Measurements from ENCODE around the gene CACNA1C.

CACNA1C gene

DNA sequence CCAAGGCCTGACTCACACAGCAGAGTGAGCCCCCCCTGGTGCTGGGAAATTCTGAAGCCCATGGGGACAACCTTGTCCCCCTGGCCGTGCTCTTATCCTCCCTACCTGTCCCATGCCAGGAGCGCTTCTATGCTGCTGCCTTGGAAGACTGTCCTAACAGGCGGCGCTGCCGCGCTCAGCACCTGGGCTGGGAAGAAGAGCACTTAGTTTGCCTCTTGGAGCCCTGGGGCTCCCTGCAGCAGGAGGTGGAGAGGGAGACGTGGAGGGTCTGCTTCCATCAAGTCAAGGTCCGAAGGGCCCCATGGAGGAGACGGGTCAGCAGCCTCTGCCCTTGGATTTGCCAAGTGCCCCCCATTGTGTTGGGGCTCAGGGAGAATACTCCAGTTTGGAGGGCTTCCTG is 300.5 kb downstream of the CACNA1C start:
- Histone ChIP-seq H3K36me3 (ENCODE audit: insufficient read depth, low read length) (no peaks in the 10 kb centered on the region), H3K79me2 (ENCODE audit: control insufficient read depth, insufficient read depth, low read length, unreplicated experiment) (no peaks in the 10 kb centered on the region), H2AFZ (ENCODE audit: low read length, unreplicated experiment) (no peak overlapping the region), H3K4me1 (ENCODE audit: control insufficient read depth, insufficient read depth, low read length, unreplicated experiment) (peaks cover 6% of the 10 kb centered on the region), H3K27me3 (ENCODE audit: insufficient read depth, low read length) (no peaks in the 10 kb centered on the region), H3K4me3 (ENCODE audit: low read depth, low read length) (no peak overlapping the region), H3K27ac (ENCODE audit: low read depth, low read length) (no peak overlapping the region)

DNA sequence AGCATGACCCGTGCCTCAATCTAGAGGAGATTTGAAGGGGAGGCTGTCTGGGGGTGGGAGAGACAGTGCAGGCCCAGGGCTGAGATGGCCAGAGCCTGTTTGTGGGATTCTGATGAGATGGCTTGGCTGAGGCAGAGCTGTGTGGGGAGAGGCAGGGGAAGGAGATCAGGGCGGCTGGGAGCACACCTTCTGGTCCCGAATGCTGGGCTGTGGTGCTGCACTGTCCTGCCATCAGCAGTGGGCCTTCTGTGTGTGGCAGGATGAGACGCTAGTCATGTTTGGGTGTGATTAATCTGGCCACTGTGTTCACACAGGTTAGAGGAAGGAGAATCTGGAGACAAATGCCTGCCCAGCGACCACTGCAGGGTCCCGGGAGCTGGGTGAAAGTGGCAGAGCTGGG is 300.9 kb downstream of the CACNA1C start:
- Histone ChIP-seq H3K36me3 (ENCODE audit: insufficient read depth, low read length) (no peaks in the 10 kb centered on the region), H3K27me3 (ENCODE audit: insufficient read depth, low read length) (no peaks in the 10 kb centered on the region), H3K4me3 (ENCODE audit: low read depth, low read length) (no peak overlapping the region), H3K79me2 (ENCODE audit: control insufficient read depth, insufficient read depth, low read length, unreplicated experiment) (no peaks in the 10 kb centered on the region), H3K4me1 (ENCODE audit: control insufficient read depth, insufficient read depth, low read length, unreplicated experiment) (peaks cover 10% of the 10 kb centered on the region), H2AFZ (ENCODE audit: low read length, unreplicated experiment) (no peak overlapping the region), H3K27ac (ENCODE audit: low read depth, low read length) (no peak overlapping the region)

DNA sequence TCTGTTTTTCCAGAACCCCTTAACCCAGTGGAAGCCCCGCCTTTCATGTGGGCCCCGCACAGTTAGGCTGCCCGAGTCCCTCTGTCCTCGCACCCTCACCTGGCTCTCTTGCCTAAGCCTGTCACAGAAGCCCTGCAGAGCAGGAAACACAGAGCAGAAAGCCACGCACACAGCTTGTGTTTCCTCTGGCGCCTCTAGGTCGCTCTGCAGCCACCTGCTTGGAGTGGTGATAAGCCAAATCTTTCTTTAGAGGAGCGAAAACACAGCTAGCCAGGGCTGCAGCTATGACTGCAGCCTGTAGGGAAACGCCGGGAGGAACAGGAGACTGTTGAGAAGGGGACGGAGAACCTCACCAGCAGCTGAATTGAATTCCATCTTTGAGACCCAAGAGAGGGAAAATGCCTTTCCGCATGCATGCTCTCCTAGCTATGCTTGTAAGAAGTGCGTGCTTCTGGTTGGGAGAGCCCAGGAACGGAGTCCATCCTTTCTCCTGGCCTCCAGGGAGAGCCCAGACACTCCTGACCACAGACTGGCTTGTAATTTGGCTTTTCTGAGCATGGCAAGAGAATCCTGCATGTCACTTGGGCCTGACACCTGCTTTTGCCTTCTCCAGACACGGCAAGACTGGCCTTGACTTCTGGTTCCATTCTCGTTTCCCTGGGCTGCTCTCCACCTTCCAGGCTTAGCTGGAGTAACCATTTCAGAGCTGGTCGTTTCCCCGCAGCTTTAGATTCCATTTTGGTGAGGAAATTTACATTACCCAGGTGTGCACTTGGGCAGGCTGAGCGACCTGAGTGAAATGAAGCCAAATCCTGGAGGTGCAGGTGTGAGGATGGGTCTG is 301.6 kb downstream of the CACNA1C start:
- no peak overlapping the region for H2AFZ ChIP-seq (ENCODE audit: low read length, unreplicated experiment)
- H3K27me3 ChIP-seq (ENCODE audit: insufficient read depth, low read length) = no peaks in the 10 kb centered on the region
- H3K4me3 ChIP-seq (ENCODE audit: low read depth, low read length) = no peak overlapping the region
- peaks cover 17% of the 10 kb centered on the region for H3K4me1 ChIP-seq (ENCODE audit: control insufficient read depth, insufficient read depth, low read length, unreplicated experiment)
- no peaks in the 10 kb centered on the region for H3K36me3 ChIP-seq (ENCODE audit: insufficient read depth, low read length)
- H3K79me2 ChIP-seq (ENCODE audit: control insufficient read depth, insufficient read depth, low read length, unreplicated experiment) = no peaks in the 10 kb centered on the region
- H3K27ac ChIP-seq (ENCODE audit: low read depth, low read length) = no peak overlapping the region

DNA sequence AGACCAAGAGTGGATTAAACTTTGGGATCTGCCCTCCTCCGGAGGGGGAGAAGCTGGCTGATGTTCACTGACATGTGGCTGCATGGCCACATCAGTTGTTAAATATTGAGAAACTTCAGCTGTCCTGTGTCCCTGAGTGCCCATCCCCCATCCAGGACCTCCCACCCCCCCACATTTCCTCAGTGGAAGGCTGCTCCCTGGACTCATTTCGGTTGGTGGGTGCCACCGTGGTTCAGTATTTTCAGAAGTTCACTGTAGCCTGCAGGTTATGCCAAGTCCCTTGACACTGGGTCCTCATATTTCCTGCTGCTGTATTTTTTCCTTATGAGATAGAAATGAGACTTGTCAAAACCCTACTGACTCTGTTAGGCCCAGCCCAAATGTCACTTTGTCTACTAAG is 302.4 kb downstream of the CACNA1C start:
- peaks cover 17% of the 10 kb centered on the region for H3K4me1 ChIP-seq (ENCODE audit: control insufficient read depth, insufficient read depth, low read length, unreplicated experiment)
- no peaks in the 10 kb centered on the region for H3K27me3 ChIP-seq (ENCODE audit: insufficient read depth, low read length)
- H3K36me3 ChIP-seq (ENCODE audit: insufficient read depth, low read length) = no peaks in the 10 kb centered on the region
- no peak overlapping the region for H2AFZ ChIP-seq (ENCODE audit: low read length, unreplicated experiment)
- H3K79me2 ChIP-seq (ENCODE audit: control insufficient read depth, insufficient read depth, low read length, unreplicated experiment) = no peaks in the 10 kb centered on the region
- no peak overlapping the region for H3K4me3 ChIP-seq (ENCODE audit: low read depth, low read length)
- H3K27ac ChIP-seq (ENCODE audit: low read depth, low read length) = no peak overlapping the region

- Histone ChIP-seq H3K79me2 (ENCODE audit: control insufficient read depth, insufficient read depth, low read length, unreplicated experiment) (no peaks in the 10 kb centered on the region), H3K36me3 (ENCODE audit: insufficient read depth, low read length) (no peaks in the 10 kb centered on the region), H3K27me3 (ENCODE audit: insufficient read depth, low read length) (no peaks in the 10 kb centered on the region), H3K4me1 (ENCODE audit: control insufficient read depth, insufficient read depth, low read length, unreplicated experiment) (peaks cover 17% of the 10 kb centered on the region), H3K4me3 (ENCODE audit: low read depth, low read length) (no peak overlapping the region), H3K27ac (ENCODE audit: low read depth, low read length) (no peak overlapping the region), H2AFZ (ENCODE audit: low read length, unreplicated experiment) (no peak overlapping the region)
Observed at GRCh38 chr12:2355604-2356003, 302.8 kb downstream of the CACNA1C start.

DNA sequence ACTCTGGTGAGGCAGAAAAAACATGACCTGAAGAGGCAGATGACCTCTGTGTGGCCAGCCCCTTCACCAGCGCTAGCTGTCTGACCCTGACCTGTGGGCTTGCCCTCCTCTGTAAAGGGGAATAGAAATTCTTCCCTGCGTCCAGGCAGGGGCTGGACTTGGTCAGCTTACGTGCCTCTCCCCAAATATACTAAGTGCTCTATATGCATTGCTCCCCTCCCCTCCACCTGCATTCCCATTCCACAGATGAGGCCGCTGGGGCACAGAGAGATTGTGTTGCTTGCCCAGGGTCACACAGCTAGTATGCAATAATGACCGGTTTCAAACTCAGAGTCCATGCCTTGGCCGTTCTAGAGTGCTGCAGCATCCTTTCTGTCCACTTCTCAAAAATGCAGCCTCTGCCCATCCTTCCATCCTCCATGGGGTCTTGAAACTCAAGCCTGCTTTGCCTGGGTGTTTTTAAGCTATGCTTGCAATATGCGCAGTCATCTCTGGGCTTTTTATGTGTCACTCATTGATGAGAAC is 303.9 kb downstream of the CACNA1C start:
- Histone ChIP-seq H3K4me3 (ENCODE audit: low read depth, low read length) (no peak overlapping the region), H3K27ac (ENCODE audit: low read depth, low read length) (no peak overlapping the region), H2AFZ (ENCODE audit: low read length, unreplicated experiment) (no peak overlapping the region), H3K36me3 (ENCODE audit: insufficient read depth, low read length) (no peaks in the 10 kb centered on the region), H3K4me1 (ENCODE audit: control insufficient read depth, insufficient read depth, low read length, unreplicated experiment) (peaks cover 17% of the 10 kb centered on the region), H3K79me2 (ENCODE audit: control insufficient read depth, insufficient read depth, low read length, unreplicated experiment) (no peaks in the 10 kb centered on the region), H3K27me3 (ENCODE audit: insufficient read depth, low read length) (no peaks in the 10 kb centered on the region)

DNA sequence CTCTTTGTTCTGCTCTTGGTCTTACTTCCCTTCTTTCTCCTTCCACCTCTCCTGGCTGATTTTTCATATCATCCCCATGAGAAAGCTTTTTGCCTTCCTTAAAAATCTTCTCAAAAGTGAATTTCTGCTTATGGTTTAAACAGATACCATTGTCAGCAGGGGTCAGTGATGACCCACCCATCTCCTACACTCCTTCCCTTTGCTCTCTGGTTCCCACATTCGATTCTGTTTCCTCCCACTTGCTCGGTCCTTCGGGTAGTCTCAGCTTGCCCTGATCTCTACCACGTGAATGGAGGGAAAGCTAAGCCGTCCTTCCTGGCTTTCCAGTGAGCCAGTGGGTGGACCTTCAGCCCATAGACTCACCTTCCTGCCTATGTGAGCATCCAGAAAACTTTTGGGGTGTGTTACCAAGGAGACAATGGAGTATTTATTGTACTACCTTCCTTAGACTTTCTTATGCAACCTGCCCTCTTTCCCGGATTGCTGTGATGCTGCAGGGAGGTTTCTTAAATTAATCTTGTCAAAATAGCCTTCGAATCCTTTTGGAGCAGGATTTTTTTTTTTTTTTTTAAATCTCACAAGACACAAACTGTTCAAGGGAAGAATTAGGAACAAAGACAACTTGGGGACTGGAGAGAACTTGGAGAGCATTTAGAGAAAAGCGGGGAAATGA is 306.3 kb downstream of the CACNA1C start:
- Histone ChIP-seq H3K27ac (ENCODE audit: low read depth, low read length) (peak overlapping the region; percentile 64; the same call in 1 of the 2 replicates), H3K4me1 (ENCODE audit: control insufficient read depth, insufficient read depth, low read length, unreplicated experiment) (peaks cover 17% of the 10 kb centered on the region), H2AFZ (ENCODE audit: low read length, unreplicated experiment) (peak overlapping the region; percentile 43), H3K27me3 (ENCODE audit: insufficient read depth, low read length) (no peaks in the 10 kb centered on the region), H3K79me2 (ENCODE audit: control insufficient read depth, insufficient read depth, low read length, unreplicated experiment) (no peaks in the 10 kb centered on the region), H3K36me3 (ENCODE audit: insufficient read depth, low read length) (no peaks in the 10 kb centered on the region), H3K4me3 (ENCODE audit: low read depth, low read length) (no peak overlapping the region)

DNA sequence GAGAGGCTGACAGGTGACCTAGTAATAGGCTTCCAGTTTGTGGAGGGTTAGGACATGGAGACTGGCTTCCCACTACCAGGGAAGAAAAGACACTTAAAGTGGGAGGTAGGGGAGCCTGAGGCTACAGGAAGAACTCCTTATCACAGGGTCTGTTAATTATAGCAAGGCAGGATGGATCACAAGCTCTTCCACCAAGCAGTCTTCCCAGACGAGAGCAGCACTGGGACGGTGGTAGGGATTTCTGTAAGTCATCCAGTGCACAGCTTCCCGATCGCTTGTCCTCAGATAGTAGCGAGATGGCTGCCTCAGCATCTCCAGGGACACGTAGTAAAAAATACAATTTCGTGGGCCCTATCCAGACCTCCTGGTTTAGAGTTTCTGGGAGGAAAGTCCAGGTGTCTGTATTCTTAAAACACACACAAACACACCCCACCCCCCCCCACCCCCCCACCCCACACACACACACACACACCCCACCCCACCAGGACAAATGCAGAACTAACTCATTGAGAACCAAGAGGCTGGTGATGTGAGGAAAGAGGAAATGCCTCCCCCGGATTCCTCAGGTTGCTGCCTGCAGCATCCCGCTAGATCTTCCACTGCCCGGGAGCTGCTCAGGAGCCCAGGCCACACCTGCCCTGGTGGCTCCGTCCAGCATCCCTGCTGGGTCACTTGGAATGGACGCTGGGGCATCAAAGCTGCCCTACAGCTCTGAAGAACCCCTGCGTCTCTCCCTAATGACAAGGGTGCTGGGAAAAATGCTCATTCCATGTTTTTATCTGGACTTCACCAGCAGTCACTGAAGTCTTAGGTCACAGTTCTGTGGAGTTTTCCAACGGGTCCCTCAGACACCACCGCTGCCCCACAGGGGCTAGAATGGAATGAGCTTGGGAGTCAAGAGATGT is 307.2 kb downstream of the CACNA1C start:
- Histone ChIP-seq H3K79me2 (ENCODE audit: control insufficient read depth, insufficient read depth, low read length, unreplicated experiment) (no peaks in the 10 kb centered on the region), H3K27me3 (ENCODE audit: insufficient read depth, low read length) (no peaks in the 10 kb centered on the region), H3K4me1 (ENCODE audit: control insufficient read depth, insufficient read depth, low read length, unreplicated experiment) (peaks cover 17% of the 10 kb centered on the region), H3K27ac (ENCODE audit: low read depth, low read length) (no peak overlapping the region), H3K4me3 (ENCODE audit: low read depth, low read length) (no peak overlapping the region), H2AFZ (ENCODE audit: low read length, unreplicated experiment) (no peak overlapping the region), H3K36me3 (ENCODE audit: insufficient read depth, low read length) (no peaks in the 10 kb centered on the region)

GRCh38 chr12:2360630-2361170 is 307.9 kb downstream of the CACNA1C start:
- H3K4me1 ChIP-seq (ENCODE audit: control insufficient read depth, insufficient read depth, low read length, unreplicated experiment) = peaks cover 17% of the 10 kb centered on the region
- no peaks in the 10 kb centered on the region for H3K36me3 ChIP-seq (ENCODE audit: insufficient read depth, low read length)
- H3K79me2 ChIP-seq (ENCODE audit: control insufficient read depth, insufficient read depth, low read length, unreplicated experiment) = no peaks in the 10 kb centered on the region
- H2AFZ ChIP-seq (ENCODE audit: low read length, unreplicated experiment) = no peak overlapping the region
- no peak overlapping the region for H3K27ac ChIP-seq (ENCODE audit: low read depth, low read length)
- no peak overlapping the region for H3K4me3 ChIP-seq (ENCODE audit: low read depth, low read length)
- no peaks in the 10 kb centered on the region for H3K27me3 ChIP-seq (ENCODE audit: insufficient read depth, low read length)
